ENCODE data around the gene ARHGAP23. TPM values are rescaled to one million over a fixed set of nuclear protein-coding genes. Genes with fewer than 3 reads are reported as not detected.

The ARHGAP23 gene
- total RNA-seq, 2 experiments from 2014 or later: 0.73 TPM; not detected in 1

DNA sequence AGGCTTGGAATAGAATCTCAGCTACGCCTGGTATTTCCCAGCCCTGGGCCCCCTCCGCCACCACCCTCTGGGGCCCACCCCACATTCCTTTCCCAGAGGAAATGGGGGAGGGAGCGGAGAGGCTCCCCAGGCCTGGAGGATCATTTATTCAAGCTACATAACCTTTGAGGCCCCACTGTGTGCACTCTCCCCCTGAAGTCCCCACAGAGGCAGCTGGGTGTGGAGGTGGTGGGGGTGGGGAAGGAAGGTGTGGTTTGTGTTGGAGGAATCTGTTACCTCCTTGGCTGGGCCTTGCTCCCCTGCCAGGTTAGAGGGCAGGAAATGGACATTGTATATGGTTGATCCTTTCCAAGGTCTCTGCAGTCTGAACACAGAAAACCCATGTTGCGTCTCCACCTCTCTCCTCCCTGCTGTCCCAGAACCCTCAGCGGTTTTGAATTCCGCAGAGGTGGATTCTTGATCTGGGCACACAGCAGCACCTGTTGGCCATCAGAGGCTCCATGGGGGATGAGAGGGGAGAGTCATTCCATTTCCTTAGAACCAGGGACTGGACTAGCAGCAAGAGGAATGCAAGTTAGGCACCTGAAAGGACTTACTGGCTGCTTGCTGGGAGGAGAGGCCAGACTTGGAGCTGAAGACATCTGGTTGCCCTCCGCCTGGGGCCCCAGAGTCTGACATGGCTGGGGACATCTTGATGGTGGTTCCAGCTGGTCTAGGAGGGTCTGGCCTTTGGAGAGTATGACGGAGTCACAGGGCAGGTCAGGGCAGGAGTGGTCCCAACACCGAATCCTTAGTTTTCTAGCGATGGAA lies 23.0 kb downstream of the ARHGAP23 start:
- H3K27me3 Mint-ChIP-seq: peaks cover 50% of the 10 kb centered on the region
- no peaks in the 10 kb centered on the region for H3K36me3 Mint-ChIP-seq (ENCODE audit: low read depth)
- peaks cover 4% of the 10 kb centered on the region for H3K4me1 ChIP-seq (ENCODE audit: insufficient read depth, low read length)
- no peak overlapping the region for H3K4me3 Mint-ChIP-seq
- intact Hi-C loops (cut with DNase I, micrococcal nuclease): no loop called here
- ChIA-PET CTCF (no interaction called here), POLR2A (no interaction called here)
- peaks cover 20% of the 10 kb centered on the region for H3K4me1 Mint-ChIP-seq (ENCODE audit: low read depth)
- peaks cover 0 to 7% of the 10 kb centered on the region in 2 experiments for H3K9me3 ChIP-seq (ENCODE audit: control insufficient read depth in 1 of 2, insufficient read depth in 1 of 2, low read length in 2 of 2)
- peaks cover 27 to 42% of the 10 kb centered on the region in 2 experiments for H3K27me3 ChIP-seq (ENCODE audit: control insufficient read depth in 1 of 2, insufficient read depth in 2 of 2, low read length in 2 of 2)
- ATAC-seq (ENCODE audit: poor library complexity) (no peak), DNase-seq (no peak)
- no peaks in the 10 kb centered on the region for H3K36me3 ChIP-seq (ENCODE audit: insufficient read depth, low read length)
- no peak overlapping the region for H3K4me3 ChIP-seq (ENCODE audit: low read length)
- H3K9me3 Mint-ChIP-seq: no peaks in the 10 kb centered on the region
- no peak for TF ChIP-seq CTCF (IDR thresholded peaks at IDR 0.05)
- H3K27ac Mint-ChIP-seq: no peak overlapping the region
- H3K27ac ChIP-seq (ENCODE audit: low read depth in 1 of 2, low read length in 2 of 2): no peak overlapping the region

DNA sequence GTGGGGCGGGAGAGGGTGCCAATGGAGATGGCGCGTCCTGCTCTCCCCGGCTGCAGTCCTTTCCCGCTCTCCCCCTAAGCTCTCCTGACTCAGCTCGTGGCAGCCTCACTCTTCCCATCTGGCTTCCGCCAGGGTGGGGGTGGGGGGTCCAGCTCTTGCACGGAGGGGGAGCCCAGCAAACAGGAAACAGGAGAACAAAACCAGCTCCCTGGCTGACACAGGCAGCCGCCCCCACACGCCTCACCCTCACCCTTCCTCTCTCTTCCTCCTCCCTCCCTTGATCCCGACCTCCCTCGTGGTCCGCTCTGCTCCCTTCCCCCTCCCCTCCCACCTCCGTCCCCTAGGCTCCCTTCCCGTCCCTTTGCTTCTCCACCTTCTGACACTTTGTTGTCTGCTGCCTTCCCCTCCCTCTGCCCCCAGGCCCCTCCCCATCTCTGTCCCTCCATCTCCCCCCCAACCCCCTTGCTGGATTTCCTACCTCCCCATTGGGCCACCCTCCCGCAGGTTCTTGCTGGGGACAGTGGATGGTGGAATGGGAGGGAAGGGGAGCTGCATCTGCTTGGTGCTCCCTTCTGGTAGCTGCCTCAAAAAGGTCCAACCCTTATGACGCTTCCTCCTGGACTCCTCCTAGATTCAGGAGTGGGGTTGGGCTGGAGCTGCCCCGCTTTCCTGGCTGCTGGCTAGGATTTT lies 23.7 kb downstream of the ARHGAP23 start:
- Histone ChIP-seq H3K27ac (ENCODE audit: low read depth in 1 of 2, low read length in 2 of 2) (no peak overlapping the region), H3K4me3 (ENCODE audit: low read length) (no peak overlapping the region), H3K36me3 (ENCODE audit: insufficient read depth, low read length) (no peaks in the 10 kb centered on the region), H3K9me3 (ENCODE audit: control insufficient read depth in 1 of 2, insufficient read depth in 1 of 2, low read length in 2 of 2) (peaks cover 0 to 7% of the 10 kb centered on the region in 2 experiments), H3K27me3 (ENCODE audit: control insufficient read depth in 1 of 2, insufficient read depth in 2 of 2, low read length in 2 of 2) (peaks cover 27 to 45% of the 10 kb centered on the region in 2 experiments), H3K4me1 (ENCODE audit: insufficient read depth, low read length) (peaks cover 4% of the 10 kb centered on the region)
- H3K4me1 Mint-ChIP-seq (ENCODE audit: low read depth): peaks cover 20% of the 10 kb centered on the region
- H3K9me3 Mint-ChIP-seq: no peaks in the 10 kb centered on the region
- DNase-seq: no peak
- CTCF ChIA-PET: no interaction called here
- H3K36me3 Mint-ChIP-seq (ENCODE audit: low read depth): no peaks in the 10 kb centered on the region
- no peak overlapping the region for H3K27ac Mint-ChIP-seq
- POLR2A ChIA-PET: no interaction called here
- no peak overlapping the region for H3K4me3 Mint-ChIP-seq
- intact Hi-C loops (cut with DNase I, micrococcal nuclease): no loop called here
- no peak for ATAC-seq (ENCODE audit: poor library complexity)
- TF ChIP-seq CTCF (IDR thresholded peaks at IDR 0.05): no peak
- H3K27me3 Mint-ChIP-seq: peaks cover 54% of the 10 kb centered on the region

GRCh38 chr17:38452719-38453118 lies 24.5 kb downstream of the ARHGAP23 start:
- TF ChIP-seq CTCF (IDR thresholded peaks at IDR 0.05): no peak
- no peaks in the 10 kb centered on the region for H3K9me3 Mint-ChIP-seq
- Histone ChIP-seq H3K27me3 (ENCODE audit: control insufficient read depth in 1 of 2, insufficient read depth in 2 of 2, low read length in 2 of 2) (peaks cover 27 to 45% of the 10 kb centered on the region in 2 experiments), H3K9me3 (ENCODE audit: control insufficient read depth in 1 of 2, insufficient read depth in 1 of 2, low read length in 2 of 2) (peaks cover 0 to 7% of the 10 kb centered on the region in 2 experiments), H3K4me1 (ENCODE audit: insufficient read depth, low read length) (peaks cover 4% of the 10 kb centered on the region), H3K36me3 (ENCODE audit: insufficient read depth, low read length) (no peaks in the 10 kb centered on the region), H3K27ac (ENCODE audit: low read depth in 1 of 2, low read length in 2 of 2) (no peak overlapping the region), H3K4me3 (ENCODE audit: low read length) (no peak overlapping the region)
- H3K4me1 Mint-ChIP-seq (ENCODE audit: low read depth): peaks cover 20% of the 10 kb centered on the region
- intact Hi-C loops (cut with DNase I, micrococcal nuclease): no loop called here
- ChIA-PET CTCF (no interaction called here), POLR2A (no interaction called here)
- H3K27ac Mint-ChIP-seq: no peak overlapping the region
- DNase-seq (no peak), ATAC-seq (ENCODE audit: poor library complexity) (no peak)
- H3K4me3 Mint-ChIP-seq: no peak overlapping the region
- peaks cover 61% of the 10 kb centered on the region for H3K27me3 Mint-ChIP-seq
- H3K36me3 Mint-ChIP-seq (ENCODE audit: low read depth): no peaks in the 10 kb centered on the region

Measured in CD4-positive, alpha-beta T cell (primary cell).